ENCODE measurements around the gene INTS3. TPM values are rescaled to one million over a fixed set of nuclear protein-coding genes. Genes with fewer than 3 reads are reported as not detected.
A peak's percentile ranks its signal among the peaks of the same experiment; 100 is the strongest.

The INTS3 gene
- total RNA-seq, 1 donor from 2014 or later: 72.3 TPM

DNA sequence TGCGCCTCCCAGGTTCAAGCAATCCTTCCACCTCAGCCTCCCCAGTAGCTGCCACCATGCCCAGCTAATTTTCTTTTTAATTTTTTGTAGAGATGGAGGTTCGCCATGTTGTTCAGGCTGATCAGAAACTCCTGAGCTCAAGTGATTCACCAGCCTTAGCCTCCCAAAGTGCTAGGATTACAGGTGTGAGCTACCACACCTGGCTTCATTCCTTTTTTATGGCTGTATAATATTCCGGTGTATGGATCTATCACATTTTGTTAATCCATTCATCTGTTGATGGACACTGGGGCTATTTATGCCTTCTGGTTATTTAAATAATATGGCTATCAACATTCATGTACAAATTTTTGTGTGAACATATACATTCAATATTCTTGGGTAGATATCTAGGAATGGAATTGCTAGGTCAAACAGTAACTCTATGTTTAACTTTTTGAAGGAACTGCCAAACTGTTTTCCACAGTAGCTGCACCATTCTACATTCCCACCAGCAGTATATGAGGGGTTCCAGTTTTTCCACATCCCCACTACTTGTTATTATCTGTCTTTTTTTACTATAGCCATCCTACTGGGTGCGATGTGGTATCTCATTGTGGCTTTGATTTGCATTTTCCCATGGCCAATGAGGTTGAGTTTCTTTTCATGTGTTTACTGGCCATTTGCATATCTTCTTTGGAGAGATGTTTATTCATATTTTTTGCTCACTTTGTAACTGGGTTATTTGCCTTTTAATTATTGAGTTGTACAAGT, 58.4 kb downstream of the INTS3 start:
- TF ChIP-seq, protein P1, sequence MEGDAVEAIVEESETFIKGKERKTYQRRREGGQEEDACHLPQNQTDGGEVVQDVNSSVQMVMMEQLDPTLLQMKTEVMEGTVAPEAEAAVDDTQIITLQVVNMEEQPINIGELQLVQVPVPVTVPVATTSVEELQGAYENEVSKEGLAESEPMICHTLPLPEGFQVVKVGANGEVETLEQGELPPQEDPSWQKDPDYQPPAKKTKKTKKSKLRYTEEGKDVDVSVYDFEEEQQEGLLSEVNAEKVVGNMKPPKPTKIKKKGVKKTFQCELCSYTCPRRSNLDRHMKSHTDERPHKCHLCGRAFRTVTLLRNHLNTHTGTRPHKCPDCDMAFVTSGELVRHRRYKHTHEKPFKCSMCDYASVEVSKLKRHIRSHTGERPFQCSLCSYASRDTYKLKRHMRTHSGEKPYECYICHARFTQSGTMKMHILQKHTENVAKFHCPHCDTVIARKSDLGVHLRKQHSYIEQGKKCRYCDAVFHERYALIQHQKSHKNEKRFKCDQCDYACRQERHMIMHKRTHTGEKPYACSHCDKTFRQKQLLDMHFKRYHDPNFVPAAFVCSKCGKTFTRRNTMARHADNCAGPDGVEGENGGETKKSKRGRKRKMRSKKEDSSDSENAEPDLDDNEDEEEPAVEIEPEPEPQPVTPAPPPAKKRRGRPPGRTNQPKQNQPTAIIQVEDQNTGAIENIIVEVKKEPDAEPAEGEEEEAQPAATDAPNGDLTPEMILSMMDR (IDR thresholded peaks at IDR 0.05): no peak
- DNase-seq: no peak
- no peak for ATAC-seq
- intact Hi-C loops (cut with DNase I): no loop called here
- H3K27me3 ChIP-seq: no peaks in the 10 kb centered on the region
- no peaks in the 10 kb centered on the region for H3K9me3 ChIP-seq
- peaks cover 32% of the 10 kb centered on the region for H3K4me1 ChIP-seq
- H3K27ac ChIP-seq: no peak overlapping the region
- no peak overlapping the region for H3K4me3 ChIP-seq
- H3K36me3 ChIP-seq: no peaks in the 10 kb centered on the region

DNA sequence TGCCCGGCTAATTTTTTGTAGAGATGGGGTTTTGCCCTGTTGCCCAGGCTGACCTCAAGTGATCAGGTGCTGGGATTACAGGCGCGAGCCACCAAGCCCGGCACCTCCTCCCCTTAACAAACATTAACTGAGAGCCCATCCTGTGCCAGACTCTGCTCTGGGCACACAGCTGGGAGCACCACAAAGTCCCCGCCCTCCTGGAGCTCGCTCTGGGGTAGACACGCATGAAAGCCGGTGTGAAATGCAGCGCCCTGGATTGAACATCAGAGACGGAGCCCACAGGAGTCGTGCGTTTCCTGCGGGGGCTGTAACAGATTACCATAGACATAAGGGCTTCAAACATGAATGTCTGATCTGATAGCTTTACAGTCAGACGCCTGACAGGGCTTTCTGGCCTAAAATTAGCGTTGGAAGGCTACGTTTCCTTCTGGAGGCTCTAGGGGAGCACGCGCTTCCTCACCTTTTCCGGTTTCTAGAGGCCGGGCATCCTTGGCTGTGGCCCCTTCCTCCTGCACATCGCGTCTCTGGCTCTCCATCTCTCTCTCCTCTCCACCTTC, 61.7 kb downstream of the INTS3 start:
- TF ChIP-seq, protein P1 (IDR thresholded peaks at IDR 0.05): no peak
- DNase-seq: no peak

DNA sequence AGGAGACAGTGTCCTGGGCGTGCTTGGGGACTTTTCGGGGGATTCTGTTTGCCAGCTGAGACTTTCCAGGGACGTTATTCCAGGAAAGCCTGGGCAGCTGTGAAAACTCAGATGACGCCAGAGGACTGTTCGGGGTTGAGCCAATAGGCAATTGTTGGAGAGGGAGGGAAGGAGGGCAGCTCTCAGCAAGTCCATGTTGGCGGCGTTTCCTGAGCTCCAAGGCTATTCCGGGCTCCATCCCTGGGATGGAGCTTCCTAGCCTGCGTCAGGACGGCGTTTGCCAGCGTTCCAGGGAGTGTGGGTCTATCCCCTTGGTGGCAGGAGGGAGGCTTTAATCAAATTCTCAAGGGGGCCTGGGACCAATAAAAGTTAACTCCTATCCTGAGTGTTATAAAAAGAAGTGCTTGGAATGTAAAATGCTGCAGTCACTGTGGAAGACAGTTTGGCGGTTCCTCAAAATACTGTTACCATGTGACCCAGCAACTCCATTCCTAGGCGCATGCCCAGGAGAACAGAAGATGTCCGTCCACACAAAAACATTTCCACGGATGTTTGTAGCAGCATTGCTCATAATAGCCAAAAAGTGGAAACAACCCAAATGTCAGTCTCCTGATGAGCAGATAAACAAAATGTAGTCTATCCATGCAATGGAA, 62.6 kb downstream of the INTS3 start:
- DNase-seq: no peak
- intact Hi-C loops (cut with DNase I): no loop called here
- H3K4me3 ChIP-seq: peak overlapping the region; percentile 25

More for the DNA sequence above, 61.7 kb downstream of the INTS3 start:
- Histone ChIP-seq H3K27ac (peak overlapping the region; percentile 72), H3K9me3 (no peaks in the 10 kb centered on the region), H3K36me3 (no peaks in the 10 kb centered on the region), H3K27me3 (no peaks in the 10 kb centered on the region), H3K4me3 (peak overlapping the region; percentile 25), H3K4me1 (peaks cover 23% of the 10 kb centered on the region)
- no peak for ATAC-seq
- intact Hi-C loops (cut with DNase I): no loop called here

GRCh38 chr1:153790966-153791647, 63.3 kb downstream of the INTS3 start:
- no peaks in the 10 kb centered on the region for H3K9me3 ChIP-seq
- peak; percentile 76 for ATAC-seq
- H3K4me3 ChIP-seq: peak overlapping the region; percentile 25
- H3K4me1 ChIP-seq: peaks cover 23% of the 10 kb centered on the region
- H3K36me3 ChIP-seq: no peaks in the 10 kb centered on the region
- intact Hi-C loops (cut with DNase I): no loop called here
- H3K27ac ChIP-seq: peak overlapping the region; percentile 72
- no peaks in the 10 kb centered on the region for H3K27me3 ChIP-seq
- DNase-seq: no peak
- TF ChIP-seq, protein P1 (IDR thresholded peaks at IDR 0.05): no peak

More for the DNA sequence above, 62.6 kb downstream of the INTS3 start:
- TF ChIP-seq, protein P1 (IDR thresholded peaks at IDR 0.05): no peak
- peak overlapping the region; percentile 72 for H3K27ac ChIP-seq
- H3K4me1 ChIP-seq: peaks cover 23% of the 10 kb centered on the region
- ATAC-seq: peak; percentile 63
- H3K27me3 ChIP-seq: no peaks in the 10 kb centered on the region
- H3K36me3 ChIP-seq: no peaks in the 10 kb centered on the region
- no peaks in the 10 kb centered on the region for H3K9me3 ChIP-seq

GRCh38 chr1:153791648-153792253, 63.9 kb downstream of the INTS3 start:
- Histone ChIP-seq H3K4me1 (peaks cover 23% of the 10 kb centered on the region), H3K4me3 (peak overlapping the region; percentile 25), H3K27me3 (no peaks in the 10 kb centered on the region), H3K36me3 (no peaks in the 10 kb centered on the region), H3K9me3 (no peaks in the 10 kb centered on the region), H3K27ac (peak overlapping the region; percentile 72)
- DNase-seq (peak; percentile 62), ATAC-seq (peak; percentile 28)
- TF ChIP-seq, protein P1 (IDR thresholded peaks at IDR 0.05): no peak
- intact Hi-C loops (cut with DNase I): no loop called here

Data from upper lobe of right lung (tissue), 1 donor.